ENCODE data around the gene DENND6A.
"Not testable (repeated sequence)": the region's sequence is repeated elsewhere in the genome, so short reads cannot be mapped to it uniquely, and the experiment has no call there.

DNA sequence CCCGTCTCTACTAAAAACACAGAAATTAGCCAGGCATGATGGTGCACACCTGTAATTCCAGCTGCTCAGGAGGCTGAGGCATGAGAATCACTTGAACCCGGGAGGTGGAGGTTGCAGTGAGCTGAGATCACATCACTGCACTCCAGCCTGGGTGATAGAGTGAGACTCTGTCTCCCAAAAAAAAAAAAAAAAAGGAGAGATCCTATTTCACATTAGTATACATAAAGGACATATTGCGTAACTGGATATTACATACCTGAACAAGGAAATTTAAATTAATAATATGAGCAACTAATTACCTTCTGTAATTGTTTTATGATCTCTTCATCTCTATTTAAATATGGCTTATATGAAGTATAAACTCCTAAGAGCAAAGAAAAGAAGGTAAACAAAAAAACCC, 58.6 kb downstream of the DENND6A start:
- TF ChIP-seq, protein P1, sequence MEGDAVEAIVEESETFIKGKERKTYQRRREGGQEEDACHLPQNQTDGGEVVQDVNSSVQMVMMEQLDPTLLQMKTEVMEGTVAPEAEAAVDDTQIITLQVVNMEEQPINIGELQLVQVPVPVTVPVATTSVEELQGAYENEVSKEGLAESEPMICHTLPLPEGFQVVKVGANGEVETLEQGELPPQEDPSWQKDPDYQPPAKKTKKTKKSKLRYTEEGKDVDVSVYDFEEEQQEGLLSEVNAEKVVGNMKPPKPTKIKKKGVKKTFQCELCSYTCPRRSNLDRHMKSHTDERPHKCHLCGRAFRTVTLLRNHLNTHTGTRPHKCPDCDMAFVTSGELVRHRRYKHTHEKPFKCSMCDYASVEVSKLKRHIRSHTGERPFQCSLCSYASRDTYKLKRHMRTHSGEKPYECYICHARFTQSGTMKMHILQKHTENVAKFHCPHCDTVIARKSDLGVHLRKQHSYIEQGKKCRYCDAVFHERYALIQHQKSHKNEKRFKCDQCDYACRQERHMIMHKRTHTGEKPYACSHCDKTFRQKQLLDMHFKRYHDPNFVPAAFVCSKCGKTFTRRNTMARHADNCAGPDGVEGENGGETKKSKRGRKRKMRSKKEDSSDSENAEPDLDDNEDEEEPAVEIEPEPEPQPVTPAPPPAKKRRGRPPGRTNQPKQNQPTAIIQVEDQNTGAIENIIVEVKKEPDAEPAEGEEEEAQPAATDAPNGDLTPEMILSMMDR (IDR thresholded peaks at IDR 0.05), result not testable (repeated sequence)
- TF ChIP-seq POLR2AphosphoS5 (IDR thresholded peaks at IDR 0.05), result not testable (repeated sequence)
